GM21423 (cell line): ENCODE data around the gene SEMA3B.
A peak's percentile ranks its signal among the peaks of the same experiment; 100 is the strongest.
"Not testable (repeated sequence)": the region's sequence is repeated elsewhere in the genome, so short reads cannot be mapped to it uniquely, and the experiment has no call there.

Experiments
- ATAC-seq: cut with Tn5 transposase; IDR thresholded peaks from one replicate; pipeline ENCODE4 v1.9.1; 2021; ENCODE audit warnings: mild to moderate bottlenecking, moderate library complexity; ENCODE audit not compliant: unreplicated experiment

SEMA3B gene

DNA sequence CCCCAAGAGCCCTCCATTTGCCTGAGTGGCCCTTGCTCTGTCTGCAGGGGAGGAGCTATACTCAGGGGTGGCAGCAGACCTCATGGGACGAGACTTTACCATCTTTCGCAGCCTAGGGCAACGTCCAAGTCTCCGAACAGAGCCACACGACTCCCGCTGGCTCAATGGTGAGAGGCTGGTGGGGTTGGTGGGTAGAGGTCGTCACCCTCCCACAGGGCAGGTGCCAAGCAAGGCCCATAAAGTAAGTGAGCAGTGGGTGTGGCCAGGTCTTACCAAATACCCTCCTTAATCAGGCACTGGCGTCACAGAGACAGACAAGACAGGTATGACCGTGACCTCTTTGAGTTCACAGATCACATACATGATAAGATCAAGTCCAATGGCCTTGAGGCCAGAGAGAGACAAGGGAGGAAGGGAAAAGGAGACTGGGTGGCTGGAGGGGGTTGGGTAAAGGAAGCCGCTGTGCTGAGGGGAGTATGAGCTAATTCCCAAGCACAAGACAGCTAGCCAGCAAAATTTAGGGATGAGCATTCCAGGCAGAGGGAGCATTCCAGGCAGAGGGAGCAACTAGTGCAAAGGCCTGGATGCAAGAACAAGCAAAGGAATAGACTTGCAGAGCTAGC lies 2.5 kb downstream of the SEMA3B start:
- no peak for ATAC-seq

DNA sequence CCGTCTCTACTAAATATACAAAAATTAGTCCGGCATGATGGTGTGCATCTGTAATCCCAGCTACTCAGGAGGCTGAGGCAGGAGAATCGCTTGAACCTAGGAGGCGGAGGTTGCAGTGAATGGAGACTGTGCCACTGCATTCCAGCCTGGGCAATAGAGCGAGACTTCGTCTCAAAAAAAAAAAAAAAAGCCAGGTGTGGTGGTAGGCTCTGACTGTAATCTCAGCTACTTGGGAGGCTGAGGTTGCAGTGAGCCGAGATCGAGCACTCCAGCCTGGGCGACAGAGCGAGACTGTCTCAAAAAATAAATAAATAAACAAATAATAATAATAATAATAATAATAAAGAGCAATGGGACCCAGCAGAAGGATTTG lies 3.6 kb downstream of the SEMA3B start:
- not testable (repeated sequence) for ATAC-seq

DNA sequence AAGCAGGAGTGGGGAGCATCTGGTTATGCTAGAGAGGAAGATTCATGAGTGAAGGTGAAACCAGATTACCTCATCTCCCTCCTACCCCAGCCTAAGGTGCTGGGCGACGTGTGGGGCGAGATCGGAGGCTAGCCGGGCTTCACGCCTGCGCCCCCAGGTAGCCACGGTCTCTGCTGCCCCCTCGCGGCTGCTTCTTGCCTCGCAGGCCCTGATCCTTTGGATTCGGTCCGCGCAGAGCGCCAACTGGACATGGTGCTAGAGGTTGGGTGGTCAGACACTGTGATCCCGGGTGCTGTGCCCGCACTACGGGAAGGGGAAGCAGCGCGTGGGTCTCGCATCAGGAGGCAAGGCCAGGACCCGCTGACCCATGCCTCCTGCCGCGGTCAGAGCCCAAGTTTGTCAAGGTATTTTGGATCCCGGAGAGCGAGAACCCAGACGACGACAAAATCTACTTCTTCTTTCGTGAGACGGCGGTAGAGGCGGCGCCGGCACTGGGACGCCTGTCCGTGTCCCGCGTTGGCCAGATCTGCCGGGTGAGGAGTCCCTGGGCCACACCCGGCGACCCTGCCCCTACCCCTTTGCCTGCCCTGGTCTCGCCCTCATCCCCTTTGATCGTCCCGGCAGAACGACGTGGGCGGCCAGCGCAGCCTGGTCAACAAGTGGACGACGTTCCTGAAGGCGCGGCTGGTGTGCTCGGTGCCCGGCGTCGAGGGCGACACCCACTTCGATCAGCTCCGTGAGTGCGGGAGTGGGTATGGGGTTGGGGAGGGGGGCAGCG lies 4.2 kb downstream of the SEMA3B start:
- ATAC-seq: peak; percentile 65

DNA sequence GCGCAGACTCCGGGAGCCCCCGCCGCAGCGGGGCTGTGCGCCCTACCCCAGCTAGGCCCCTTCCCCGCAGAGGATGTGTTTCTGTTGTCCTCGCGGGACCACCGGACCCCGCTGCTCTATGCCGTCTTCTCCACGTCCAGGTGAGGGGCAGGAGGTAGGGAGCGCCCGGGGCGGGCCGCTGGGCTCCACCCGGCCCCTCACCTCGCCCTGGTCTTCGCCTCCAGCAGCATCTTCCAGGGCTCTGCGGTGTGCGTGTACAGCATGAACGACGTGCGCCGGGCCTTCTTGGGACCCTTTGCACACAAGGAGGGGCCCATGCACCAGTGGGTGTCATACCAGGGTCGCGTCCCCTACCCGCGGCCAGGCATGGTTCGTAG lies 4.7 kb downstream of the SEMA3B start:
- no peak for ATAC-seq

DNA sequence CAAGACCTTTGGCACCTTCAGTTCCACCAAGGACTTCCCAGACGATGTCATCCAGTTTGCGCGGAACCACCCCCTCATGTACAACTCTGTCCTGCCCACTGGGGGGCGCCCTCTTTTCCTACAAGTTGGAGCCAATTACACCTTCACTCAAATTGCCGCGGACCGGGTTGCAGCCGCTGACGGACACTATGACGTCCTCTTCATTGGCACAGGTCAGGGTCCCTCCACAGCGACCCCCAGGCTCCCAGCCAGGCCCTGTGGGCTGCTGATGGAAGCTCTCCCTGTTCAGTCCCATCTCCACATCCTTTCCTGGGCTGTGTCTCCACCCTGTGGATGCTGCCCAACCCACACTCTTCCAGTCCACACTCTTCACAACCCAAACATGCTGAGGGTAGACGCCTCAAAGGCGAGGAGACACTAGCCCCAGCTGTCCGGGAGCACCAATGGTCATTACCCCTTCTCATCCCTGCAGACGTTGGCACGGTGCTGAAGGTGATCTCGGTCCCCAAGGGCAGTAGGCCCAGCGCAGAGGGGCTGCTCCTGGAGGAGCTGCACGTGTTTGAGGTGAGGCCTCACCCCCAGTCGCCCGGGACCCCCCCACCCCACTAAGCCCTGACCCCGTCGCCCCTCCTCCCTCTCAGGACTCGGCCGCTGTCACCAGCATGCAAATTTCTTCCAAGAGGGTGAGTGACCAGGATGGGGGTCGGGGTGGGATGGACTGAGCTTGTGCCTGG lies 5.6 kb downstream of the SEMA3B start:
- no peak for ATAC-seq

DNA sequence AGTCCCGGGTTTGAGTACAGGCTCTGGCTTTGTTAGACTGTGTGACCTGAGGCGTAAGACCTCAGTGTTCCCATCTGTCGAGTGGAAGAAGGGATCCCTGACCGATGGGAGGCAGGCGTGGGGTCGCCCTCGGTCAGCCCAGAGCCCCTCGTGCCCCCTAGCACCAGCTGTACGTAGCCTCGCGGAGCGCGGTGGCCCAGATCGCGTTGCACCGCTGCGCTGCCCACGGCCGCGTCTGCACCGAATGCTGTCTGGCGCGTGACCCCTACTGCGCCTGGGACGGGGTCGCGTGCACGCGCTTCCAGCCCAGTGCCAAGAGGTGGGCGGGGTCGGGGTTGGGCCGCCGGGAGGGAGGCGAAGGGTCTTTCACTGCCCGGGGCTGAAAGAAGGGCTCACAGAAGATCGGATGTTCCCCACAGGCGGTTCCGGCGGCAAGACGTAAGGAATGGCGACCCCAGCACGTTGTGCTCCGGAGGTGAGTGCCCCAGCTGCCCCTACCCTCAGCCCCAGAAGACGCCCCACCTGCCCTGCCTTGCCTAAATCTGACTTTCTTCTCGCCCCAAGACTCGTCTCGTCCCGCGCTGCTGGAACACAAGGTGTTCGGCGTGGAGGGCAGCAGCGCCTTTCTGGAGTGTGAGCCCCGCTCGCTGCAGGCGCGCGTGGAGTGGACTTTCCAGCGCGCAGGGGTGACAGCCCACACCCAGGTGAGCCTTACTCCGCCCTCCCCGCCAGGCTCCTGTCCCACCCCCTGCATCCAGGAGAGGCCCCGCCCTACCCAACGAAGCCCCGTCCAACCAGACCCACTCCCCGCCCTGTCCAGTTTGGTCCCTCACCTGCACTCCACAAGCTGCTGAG lies 6.4 kb downstream of the SEMA3B start:
- no peak for ATAC-seq

DNA sequence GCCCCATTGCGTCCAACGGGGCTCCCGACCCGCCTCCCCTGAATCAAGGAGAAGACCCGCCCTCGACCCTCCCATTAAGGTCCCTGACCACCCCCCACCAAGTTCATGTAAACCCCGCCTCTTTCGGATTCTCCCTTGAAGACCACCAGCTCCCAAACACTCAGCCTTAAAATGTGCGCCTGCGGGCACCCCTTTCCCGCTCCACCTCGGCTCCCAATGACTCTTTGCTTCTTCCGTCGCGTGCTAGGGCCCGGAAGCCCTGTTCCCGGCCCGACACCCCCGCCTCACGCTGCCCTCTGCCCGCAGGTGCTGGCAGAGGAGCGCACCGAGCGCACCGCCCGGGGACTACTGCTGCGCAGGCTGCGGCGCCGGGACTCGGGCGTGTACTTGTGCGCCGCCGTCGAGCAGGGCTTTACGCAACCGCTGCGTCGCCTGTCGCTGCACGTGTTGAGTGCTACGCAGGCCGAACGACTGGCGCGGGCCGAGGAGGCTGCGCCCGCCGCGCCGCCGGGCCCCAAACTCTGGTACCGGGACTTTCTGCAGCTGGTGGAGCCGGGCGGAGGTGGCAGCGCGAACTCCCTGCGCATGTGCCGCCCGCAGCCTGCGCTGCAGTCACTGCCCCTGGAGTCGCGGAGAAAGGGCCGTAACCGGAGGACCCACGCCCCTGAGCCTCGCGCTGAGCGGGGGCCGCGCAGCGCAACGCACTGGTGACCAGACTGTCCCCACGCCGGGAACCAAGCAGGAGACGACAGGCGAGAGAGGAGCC lies 7.2 kb downstream of the SEMA3B start:
- ATAC-seq: no peak

DNA sequence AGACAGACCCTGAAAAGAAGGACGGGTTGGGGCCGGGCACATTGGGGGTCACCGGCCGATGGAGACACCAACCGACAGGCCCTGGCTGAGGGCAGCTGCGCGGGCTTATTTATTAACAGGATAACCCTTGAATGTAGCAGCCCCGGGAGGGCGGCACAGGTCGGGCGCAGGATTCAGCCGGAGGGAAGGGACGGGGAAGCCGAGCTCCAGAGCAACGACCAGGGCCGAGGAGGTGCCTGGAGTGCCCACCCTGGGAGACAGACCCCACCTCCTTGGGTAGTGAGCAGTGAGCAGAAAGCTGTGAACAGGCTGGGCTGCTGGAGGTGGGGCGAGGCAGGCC lies 7.8 kb downstream of the SEMA3B start:
- no peak for ATAC-seq

DNA sequence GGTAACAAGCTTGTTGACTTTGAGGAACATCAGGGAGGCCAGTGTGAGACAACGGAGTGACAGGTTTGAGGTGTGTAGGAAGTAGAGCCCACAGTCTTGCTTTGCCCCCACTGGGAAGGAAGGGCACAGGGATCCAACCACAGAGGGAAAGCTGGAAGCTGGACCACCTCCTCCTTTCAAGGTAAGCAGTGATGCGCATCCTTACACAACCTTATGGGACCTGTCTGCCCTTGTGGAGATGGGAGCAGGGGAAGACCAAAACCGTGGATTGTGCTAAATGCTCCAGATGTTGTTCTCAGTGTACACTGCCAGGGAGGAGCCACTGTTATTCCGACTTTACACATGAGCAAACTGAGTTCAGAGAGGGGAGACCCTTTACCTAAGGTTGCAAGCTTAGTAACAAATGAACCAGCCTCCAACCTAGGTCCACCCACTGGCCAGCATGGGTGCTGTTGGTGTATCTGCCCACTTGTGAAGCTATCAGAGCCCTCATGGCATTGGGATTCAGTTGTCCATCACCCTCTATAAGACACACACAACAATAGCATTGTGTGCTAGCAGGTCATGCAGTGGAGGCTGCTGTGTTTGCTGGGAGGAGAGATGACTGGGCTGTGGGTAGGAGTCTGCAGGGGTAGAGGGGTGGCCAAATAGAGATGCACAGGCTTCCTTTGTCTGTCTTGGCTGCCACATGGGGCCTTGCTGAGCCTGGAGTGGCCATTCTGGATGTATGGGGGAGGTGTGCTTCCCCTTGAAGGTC lies 9.4 kb downstream of the SEMA3B start:
- no peak for ATAC-seq

DNA sequence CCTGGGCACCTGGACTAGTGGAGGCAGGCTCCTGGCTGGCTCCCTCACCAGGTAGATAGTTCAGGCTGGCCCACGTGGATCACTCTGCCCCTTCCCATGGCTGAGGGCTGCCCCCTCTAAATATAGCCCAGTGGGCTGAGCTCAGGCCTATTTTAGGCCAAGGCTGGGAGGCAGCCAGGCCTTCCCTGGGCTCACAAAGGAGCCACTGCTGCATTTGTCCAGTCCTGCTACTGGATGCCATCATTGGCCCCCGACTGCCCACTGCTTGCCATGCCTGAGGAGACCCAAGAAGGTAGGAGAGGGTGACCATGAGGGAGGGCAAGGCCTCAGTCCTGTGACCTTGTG lies 9.9 kb downstream of the SEMA3B start, which contains the start of gene LSMEM2:
LSMEM2 (plus strand) TSS at position 208 of the 345 bp plus-strand sequence; CDS start at position 235, 27 bp downstream.
- ATAC-seq: no peak

DNA sequence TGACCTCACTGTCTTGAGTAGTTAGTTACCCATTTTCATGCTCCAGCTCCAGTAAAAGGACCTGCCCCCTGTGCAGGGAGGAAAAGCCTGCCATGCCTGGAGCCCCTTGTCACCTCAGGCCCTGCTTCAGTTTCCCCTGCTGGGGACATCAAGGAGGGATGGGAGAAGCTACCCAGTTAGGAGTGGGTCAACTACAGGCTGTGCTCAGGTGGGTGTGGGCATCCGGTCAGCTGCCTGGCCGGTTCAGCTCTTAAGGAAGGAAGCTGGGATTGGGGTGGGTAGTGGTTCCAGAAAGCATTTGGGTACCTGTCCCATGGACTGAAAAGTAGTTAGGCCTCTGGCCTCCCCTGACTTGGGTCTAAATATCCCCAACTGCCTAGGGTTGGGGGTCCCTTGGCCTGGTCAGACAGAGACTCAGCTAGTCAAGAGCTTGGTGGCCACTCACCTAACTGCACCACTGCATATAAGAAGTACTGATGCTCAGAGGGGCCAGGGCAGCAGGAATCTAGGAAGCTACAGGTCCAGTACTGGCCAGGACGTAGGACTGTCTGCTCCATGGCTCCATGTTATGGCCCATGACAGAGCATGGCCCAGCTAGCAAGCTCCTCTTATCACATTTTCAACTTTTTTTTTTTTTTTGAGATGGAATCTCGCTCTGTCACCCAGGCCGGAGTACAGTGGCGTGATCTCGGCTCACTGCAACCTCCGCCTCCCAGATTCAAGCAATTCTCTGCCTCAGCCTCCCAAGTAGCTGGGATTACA lies 10.5 kb downstream of the SEMA3B start:
- no peak for ATAC-seq

DNA sequence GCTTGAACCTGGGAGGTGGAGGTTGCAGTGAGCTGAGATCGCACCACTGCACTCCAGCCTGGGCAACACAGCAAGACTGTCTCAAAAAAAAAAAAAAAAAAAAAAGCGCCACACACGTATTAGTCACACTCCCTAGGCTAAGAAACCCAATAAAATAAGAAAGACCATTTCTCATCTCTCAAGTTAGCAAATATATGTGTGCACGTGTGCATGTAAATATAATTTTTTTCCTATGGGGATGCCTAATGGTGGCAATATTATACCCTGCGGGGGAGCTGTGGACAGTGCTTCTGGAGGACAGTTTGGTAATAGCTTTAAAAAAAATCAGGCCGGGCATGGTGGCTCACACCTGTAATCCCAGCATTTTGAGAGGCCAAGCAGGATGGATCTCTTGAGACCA lies 15.2 kb downstream of the SEMA3B start:
- not testable (repeated sequence) for ATAC-seq

DNA sequence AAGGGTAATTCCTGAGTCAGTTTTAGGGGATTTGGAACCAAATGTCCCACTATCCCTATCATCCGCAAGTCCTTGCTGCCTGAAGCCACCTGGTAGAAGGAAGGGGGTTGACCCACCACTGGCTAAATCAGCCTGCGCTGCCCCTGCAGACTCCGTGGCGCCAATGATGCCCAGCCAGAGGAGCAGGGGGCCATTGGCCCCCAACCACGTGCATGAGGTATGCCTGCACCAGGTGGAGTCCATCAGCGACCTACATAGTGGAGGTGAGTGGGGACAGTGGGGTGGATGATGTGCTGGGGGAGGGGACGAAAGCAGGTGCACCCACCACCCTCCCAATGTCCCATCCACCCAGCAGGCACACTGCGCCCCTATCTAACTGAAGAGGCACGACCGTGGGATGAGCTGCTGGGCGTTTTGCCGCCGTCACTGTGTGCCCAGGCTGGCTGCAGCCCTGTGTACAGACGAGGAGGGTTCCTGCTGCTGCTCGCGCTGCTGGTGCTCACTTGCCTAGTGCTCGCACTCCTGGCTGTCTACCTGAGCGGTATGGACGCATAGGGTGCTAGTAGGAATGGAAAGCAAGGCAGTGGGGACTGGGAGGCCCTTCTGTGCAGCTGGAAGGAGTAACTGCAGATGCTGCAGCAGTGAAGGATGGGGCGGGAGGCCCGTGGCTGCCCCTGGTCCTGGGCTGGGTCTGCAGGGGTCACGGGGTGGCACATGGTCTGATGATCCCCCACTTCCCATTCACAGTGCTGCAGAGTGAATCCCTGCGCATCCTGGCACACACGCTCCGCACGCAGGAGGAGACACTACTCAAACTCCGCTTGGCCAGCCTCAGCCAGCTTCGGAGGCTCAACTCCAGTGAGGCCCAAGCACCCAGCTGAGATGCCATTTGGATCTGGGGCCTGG lies 17.6 kb downstream of the SEMA3B start:
- ATAC-seq: no peak

DNA sequence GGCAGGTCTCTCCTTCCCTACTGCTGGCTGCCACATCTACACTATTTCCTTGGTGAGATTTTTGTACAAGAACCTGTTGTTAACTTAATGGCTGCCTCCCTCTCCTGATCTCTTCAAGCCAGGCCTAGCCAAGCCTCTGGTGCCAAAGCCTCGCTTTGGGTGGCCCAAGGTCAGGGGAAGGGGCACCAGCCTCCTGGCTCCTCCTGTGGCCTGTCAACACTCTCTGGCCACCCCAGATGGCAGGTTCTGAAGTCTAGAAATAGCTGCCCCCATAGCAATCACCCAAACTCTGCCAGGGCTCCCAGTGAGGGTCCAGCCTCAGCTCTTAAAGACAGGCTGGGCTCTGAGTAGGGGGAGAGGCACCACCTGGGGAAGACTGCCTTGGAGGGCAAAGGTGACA lies 18.3 kb downstream of the SEMA3B start:
- ATAC-seq: no peak

DNA sequence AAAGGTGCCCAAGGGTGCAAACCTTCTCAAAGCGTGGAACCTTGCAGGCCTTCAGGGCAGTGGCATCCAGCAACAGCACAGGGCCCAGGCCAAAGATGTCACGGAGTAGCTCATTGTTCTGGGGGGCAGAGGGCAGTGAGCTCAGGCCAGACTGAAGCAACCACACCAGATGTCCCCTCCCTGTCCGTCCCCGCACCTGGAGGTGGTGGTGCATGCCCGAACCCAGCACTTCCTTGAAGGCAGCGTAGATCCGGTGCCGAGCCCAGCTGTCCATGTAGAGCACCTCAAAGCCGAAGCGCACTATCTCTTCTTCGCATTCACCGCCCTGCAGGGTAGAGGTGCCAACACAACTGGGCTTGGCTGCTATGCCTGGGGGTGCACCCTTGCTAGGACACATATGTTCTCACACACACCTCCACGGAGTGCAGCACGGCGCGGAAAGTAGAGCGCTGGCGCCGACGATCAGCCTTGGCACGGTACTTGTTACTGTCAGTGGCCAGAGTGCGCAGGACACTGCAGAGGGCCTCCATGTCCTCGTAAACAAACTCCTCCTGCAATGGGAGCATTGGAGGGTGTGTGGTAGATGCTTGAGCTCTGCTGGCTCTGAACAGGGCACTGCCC lies 19.6 kb downstream of the SEMA3B start:
- no peak for ATAC-seq

DNA sequence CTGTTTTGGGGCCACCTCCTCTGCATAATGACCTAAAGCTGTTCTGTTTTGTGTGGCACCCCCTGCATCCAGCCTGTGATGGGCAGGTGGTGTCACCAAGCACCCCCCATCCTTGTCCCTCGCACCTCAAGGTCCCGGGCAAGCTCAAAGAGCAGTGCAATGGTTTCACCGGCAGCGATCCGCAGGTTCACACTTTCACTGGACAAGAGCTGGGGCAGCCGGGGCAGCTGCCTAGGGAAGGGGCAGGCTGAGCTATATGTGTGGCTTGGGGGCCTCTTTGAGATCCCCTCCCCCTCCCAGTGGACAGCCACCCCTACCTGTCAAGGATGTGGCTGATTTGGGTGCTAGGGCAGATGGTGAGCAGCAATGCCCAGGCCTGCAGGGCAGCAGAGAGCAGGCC lies 20.2 kb downstream of the SEMA3B start:
- no peak for ATAC-seq

DNA sequence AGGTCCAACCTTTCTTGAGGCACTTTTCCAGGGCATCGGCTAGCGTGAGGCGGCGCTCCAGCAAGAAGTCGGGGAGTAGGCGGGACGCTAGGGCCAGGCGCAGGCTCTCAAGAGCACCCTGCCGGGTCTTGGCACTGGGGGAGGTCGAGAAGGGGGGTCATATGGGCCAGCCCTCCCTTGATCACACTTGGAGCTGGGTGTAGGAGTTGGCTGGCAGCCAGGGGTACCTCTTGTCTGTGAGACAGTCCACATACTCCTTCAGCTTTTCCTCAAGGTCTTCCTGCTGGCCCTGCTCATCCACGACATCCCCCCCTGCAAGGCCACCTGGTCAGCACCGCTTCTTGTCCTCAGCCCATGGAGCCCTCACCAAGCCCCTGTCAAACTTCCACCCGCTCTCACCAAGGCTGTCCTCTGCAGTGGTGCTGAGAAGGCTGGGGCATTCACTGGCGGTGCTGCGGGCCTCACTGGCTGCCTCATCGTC lies 21.3 kb downstream of the SEMA3B start:
- no peak for ATAC-seq
